K562 (cell line): Measurements from ENCODE around the gene TRIM14. TPM values are rescaled to one million over a fixed set of nuclear protein-coding genes. Genes with fewer than 3 reads are reported as not detected.

Experiments
- ATAC-seq: fragments of 200-7000 bp; cut with Tn5 transposase; 3 replicates; pipeline ENCODE4 v1.9.1; 2020; ENCODE audit warnings: moderate library complexity
- BruUV-seq: library from RNA; stranded (reverse); fragments of 400-500 nt; replicated peaks from 2 replicates; lab custom pipeline; 2021; lab: Mats Ljungman, UMichigan
- CTCF ChIA-PET: fragments of 300-600 bp; formaldehyde crosslinking; extraction: SDS; loops from one replicate; lab custom pipeline; 2021; ENCODE audit warnings: low intra/inter-chr PET ratio; lab: Yijun Ruan, JAX
- POLR2A ChIA-PET: fragments of 300-600, 350-650 bp; sonication (Branson Sonifier 250); formaldehyde crosslinking; extraction: SDS; loops from one replicate; lab custom pipeline; 2021; ENCODE audit warnings: antibody characterized with exemption, inconsistent platforms; lab: Yijun Ruan, JAX
- DNase-seq, 4 experiments: peaks; one replicate each; pipeline versions ENCODE4 v3.0.0 to v3.0.0-alpha.2; 2011 to 2018; ENCODE audit warnings: low spot score in 3 of 4, mixed read lengths in 3 of 4; ENCODE audit errors: extremely low read depth in 1 of 4
- FAIRE-seq: peaks from 2 replicates; lab custom pipeline; 2011; peaks lifted over from hg19 to GRCh38; lab: Jason Lieb, UNC
- H2AFZ ChIP-seq: 2 replicates; pipeline ENCODE4 v1.6.0; 2011; ENCODE audit warnings: low read depth, low read length, control low read depth, inconsistent platforms
- H3K27ac ChIP-seq: fragments of 200-600 bp; 3 replicates; pipeline ENCODE4 v1.8.0; 2011; ENCODE audit warnings: low read depth, mild to moderate bottlenecking, control low read depth, inconsistent platforms, low read length, moderate library complexity, mixed read lengths; ENCODE audit errors: extremely low read depth
- H3K27me3 ChIP-seq, 2 experiments: fragments of 300-600 bp in 1 of 2; 2 replicates in 1 of 2; 3 replicates in 1 of 2; pipeline versions ENCODE4 v1.6.0 to v1.8.0; 2011; ENCODE audit warnings: inconsistent platforms in 2 of 2, low read length in 2 of 2, mild to moderate bottlenecking in 1 of 2, mixed read lengths in 1 of 2, moderate library complexity in 1 of 2; ENCODE audit not compliant: control insufficient read depth in 2 of 2, insufficient read depth in 2 of 2
- H3K36me3 ChIP-seq: fragments of 300-600 bp; 3 replicates; pipeline ENCODE4 v1.8.0; 2011; ENCODE audit warnings: mild to moderate bottlenecking, low read length, inconsistent platforms; ENCODE audit not compliant: control insufficient read depth, insufficient read depth
- H3K4me1 ChIP-seq, 2 experiments: fragments of 200-600 bp in 1 of 2; replicated peaks in 1 of 2; 2 replicates in 1 of 2; 3 replicates in 1 of 2; pipeline versions ENCODE4 v1.5.1 to v1.8.0; 2011; ENCODE audit warnings: inconsistent platforms in 2 of 2, low read length in 2 of 2, mild to moderate bottlenecking in 1 of 2, mixed read lengths in 1 of 2, moderate library complexity in 1 of 2; ENCODE audit not compliant: control insufficient read depth in 2 of 2, insufficient read depth in 2 of 2
- H3K4me2 ChIP-seq: 2 replicates; pipeline ENCODE4 v1.6.1; 2011; ENCODE audit warnings: low read length, control low read depth, inconsistent platforms, mixed read lengths; ENCODE audit not compliant: insufficient read depth
- H3K4me3 ChIP-seq: fragments of 200-600 bp; sonication (generic), shearing (Covaris generic); 2 replicates; pipeline ENCODE4 v1.5.1; 2016; ENCODE audit warnings: control low read depth, inconsistent platforms
- H3K79me2 ChIP-seq: fragments of 200-600 bp; 3 replicates; pipeline ENCODE4 v1.8.0; 2011; ENCODE audit warnings: low read length, inconsistent platforms; ENCODE audit not compliant: control insufficient read depth, insufficient read depth
- H3K9ac ChIP-seq, 2 experiments: 2 replicates each; pipeline versions ENCODE4 v1.6.0 to v1.6.1; 2011; ENCODE audit warnings: low read depth in 2 of 2, low read length in 2 of 2, control low read depth in 1 of 2, inconsistent platforms in 1 of 2, mild to moderate bottlenecking in 1 of 2, mixed read lengths in 1 of 2; ENCODE audit not compliant: insufficient read depth in 1 of 2
- H3K9me1 ChIP-seq: one replicate; pipeline ENCODE4 v1.6.0; 2011; ENCODE audit warnings: inconsistent platforms, mild to moderate bottlenecking, low read length, moderate library complexity; ENCODE audit not compliant: control insufficient read depth, insufficient read depth
- H3K9me3 ChIP-seq: replicated peaks from 2 replicates; pipeline ENCODE4 v1.5.1; 2011; ENCODE audit warnings: low read depth, low read length, inconsistent platforms; ENCODE audit not compliant: control insufficient read depth, insufficient read depth
- H4K20me1 ChIP-seq: replicated peaks from 2 replicates; pipeline ENCODE4 v1.6.1; 2011; ENCODE audit warnings: low read length, inconsistent platforms, mixed read lengths; ENCODE audit not compliant: control insufficient read depth, insufficient read depth
- MEIS2 ChIP-seq: fragments of 450-650 bp; IDR thresholded peaks from 2 replicates; pipeline ENCODE4 v1.6.1; 2014; ENCODE audit warnings: mild to moderate bottlenecking; ENCODE audit not compliant: partially characterized antibody
- NFE2 ChIP-seq: IDR thresholded peaks from 2 replicates; pipeline ENCODE4 v1.6.1; 2014; ENCODE audit warnings: antibody characterized with exemption, low read depth
- SAFB2 ChIP-seq: fragments of 200-400 bp; formaldehyde crosslinking; IDR thresholded peaks from 2 replicates; pipeline ENCODE4 v1.6.1; 2018; ENCODE audit warnings: borderline replicate concordance, low read length, low read depth, moderate library complexity; ENCODE audit not compliant: severe bottlenecking
- SFPQ ChIP-seq: fragments of 200-400 bp; formaldehyde crosslinking; IDR thresholded peaks from 2 replicates; pipeline ENCODE4 v1.6.1; 2017; ENCODE audit warnings: mild to moderate bottlenecking, low read depth, low read length, moderate library complexity
- SMARCE1 ChIP-seq: fragments of 450-650 bp; IDR thresholded peaks from 2 replicates; pipeline ENCODE4 v1.7.1; 2016; ENCODE audit warnings: mild to moderate bottlenecking
- TEAD2 ChIP-seq: fragments of 450-650 bp; IDR thresholded peaks from 2 replicates; pipeline ENCODE4 v1.6.1; 2016; ENCODE audit warnings: missing genetic modification characterization, control low read depth, missing compliant biosample characterization
- XRCC3 ChIP-seq: fragments of 450-650 bp; IDR thresholded peaks from 2 replicates; pipeline ENCODE4 v1.6.1; 2017; ENCODE audit warnings: mild to moderate bottlenecking, moderate library complexity
- XRCC5 ChIP-seq: fragments of 200-400 bp; formaldehyde crosslinking; IDR thresholded peaks from 2 replicates; pipeline ENCODE4 v1.6.1; 2017; ENCODE audit warnings: low read depth, mild to moderate bottlenecking, low read length
- ZNF384 ChIP-seq: IDR thresholded peaks from 2 replicates; pipeline ENCODE4 v1.6.1; 2012; ENCODE audit warnings: low read depth, low read length, improper control_type of control experiment
- WGBS: fragments of 100-300 bp; shearing (Covaris generic); methylation state at CpG from one replicate; pipeline ENCODE4 v1.1.6; 2016; ENCODE audit warnings: low coverage, mixed read lengths; ENCODE audit not compliant: insufficient coverage; ENCODE audit errors: missing lambda C conversion rate; 5-methylcytosine and 5-hydroxymethylcytosine counted together
- in situ Hi-C: fragments of 300-500 bp; cut with MboI; formaldehyde crosslinking; loops from 4 replicates; pipeline ENCODE4 v1.15.0; 2018; ENCODE audit warnings: inconsistent platforms, mixed read lengths
- intact Hi-C: fragments of 100-400 bp; cut with micrococcal nuclease; formaldehyde crosslinking; loops from 2 replicates; pipeline ENCODE4 v1.14.2; 2022
- polyA plus RNA-seq, 8 experiments: library from polyadenylated mRNA; depleted of rRNA in 4 of 8; stranded (reverse) in 5 of 8; unstranded in 3 of 8; fragments of >200 nt; fragmentation: Nextera tagmentation in 2 of 8; fragmentation: Illumina TruSeq in 1 of 8; extraction: Ambion mirVana in 2 of 8; extraction: Trizol in 1 of 8; gene quantifications; 2 replicates each; pipeline versions ENCODE4 v1.2.1 to v1.2.3, GENCODE V29; 2011 to 2014; ENCODE audit warnings: inconsistent platforms in 1 of 8, missing spikeins in 1 of 8
- total RNA-seq, 7 experiments: library from RNA; depleted of rRNA in 6 of 7; stranded (reverse); fragments of >200 nt in 6 of 7; fragmentation: Illumina TruSeq in 2 of 7; extraction: Trizol in 2 of 7; gene quantifications; 2 replicates each; pipeline versions ENCODE4 v1.2.1 to v1.2.3, GENCODE V29; 2011 to 2021; ENCODE audit warnings: low replicate concordance in 1 of 7
- TF ChIP-seq, protein P1 (sequence below), 2 experiments: fragments of 450-650 bp in 1 of 2; sonication (generic) in 1 of 2; formaldehyde crosslinking; conservative IDR thresholded peaks; 2 replicates each; pipeline versions ENCODE4 v1.4.0 to v1.8.1; 2020 to 2022; ENCODE audit warnings: mild to moderate bottlenecking in 1 of 2, missing genetic modification reagents in 1 of 2

TRIM14 gene
- total and polyA plus RNA-seq, 9 of the 15 experiments (the other 6 are each of a cell fraction or from before 2014, with no cell fraction given), result 7.6 to 41.0 (median 17.9) TPM

- Histone ChIP-seq H3K9ac (0 out of 4 replicates have a peak overlapping the region, but pooled peaks of 1 of the 2 experiments have one; percentile 32), H4K20me1 (no peaks in the 10 kb centered on the region), H3K4me3 (no peak overlapping the region), H3K4me2 (no peak overlapping the region), H3K36me3 (no peaks in the 10 kb centered on the region), H3K4me1 (peaks cover 0 to 3% of the 10 kb centered on the region in 2 experiments; a peak in 3 of 5 replicates), H3K27ac (no peak overlapping the region), H3K79me2 (no peaks in the 10 kb centered on the region), H3K9me3 (no peaks in the 10 kb centered on the region), H3K27me3 (no peaks in the 10 kb centered on the region)
- DNase-seq, result no peak
- CTCF ChIA-PET, result interaction anchor here (0.7 kb wide), 1 partner anchor 320 kb away, joined by 4 read pairs; no protein-coding TSS in a partner anchor
- in situ Hi-C loops, result no loop called here
- BruUV-seq, result no TSS peak
- no peak for ATAC-seq
- intact Hi-C loops, result no loop called here
- TF ChIP-seq SMARCE1, result no peak
- TF ChIP-seq SFPQ, result no peak
- TF ChIP-seq XRCC3, result no peak
- no peak for TF ChIP-seq XRCC5
- TF ChIP-seq NFE2, result 0 out of 2 replicates have a peak, but pooled peaks have one; percentile 9
- no peak for TF ChIP-seq MEIS2
- 0 out of 2 replicates have a peak, but pooled peaks have one; percentile 11 for TF ChIP-seq TEAD2
- no peak for TF ChIP-seq SAFB2
- TF ChIP-seq, protein P1, sequence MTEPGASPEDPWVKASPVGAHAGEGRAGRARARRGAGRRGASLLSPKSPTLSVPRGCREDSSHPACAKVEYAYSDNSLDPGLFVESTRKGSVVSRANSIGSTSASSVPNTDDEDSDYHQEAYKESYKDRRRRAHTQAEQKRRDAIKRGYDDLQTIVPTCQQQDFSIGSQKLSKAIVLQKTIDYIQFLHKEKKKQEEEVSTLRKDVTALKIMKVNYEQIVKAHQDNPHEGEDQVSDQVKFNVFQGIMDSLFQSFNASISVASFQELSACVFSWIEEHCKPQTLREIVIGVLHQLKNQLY (CRISPR knock-in tag; conservative IDR thresholded peaks at IDR 0.05), result no peak
- TF ChIP-seq ZNF384, result peak; percentile 73
- TF ChIP-seq, all 486 proteins: peak for 3
- FAIRE-seq, result no peak
- H3K9me1 ChIP-seq, result no peaks in the 10 kb centered on the region
- no peak overlapping the region for H2AFZ ChIP-seq
- WGBS, result 57% methylated on average over 1 of the region's 1 CpG
- POLR2A ChIA-PET, result no interaction called here
Measured at GRCh38 chr9:98031935-98032334, 87.1 kb downstream of the TRIM14 start.
